Body of pancreas (tissue), 4 donors: ENCODE measurements around the gene CRLF1.

Experiments
- CTCF ChIP-seq, 7 experiments: fragments of 450-650 bp in 4 of 7; fragments of 200-600 bp in 3 of 7; sonication (generic) in 3 of 7; IDR thresholded peaks; one replicate each; pipeline ENCODE4 v1.5.1; 2016 to 2019; ENCODE audit warnings: antibody characterized with exemption in 7 of 7
- POLR2A ChIP-seq, 3 donors: fragments of 450-650 bp; IDR thresholded peaks; one replicate each; pipeline ENCODE4 v1.6.1; 2016; ENCODE audit warnings: antibody characterized with exemption in 3 of 3, mild to moderate bottlenecking in 2 of 3

GRCh38 chr19:18601875-18602274 is 4.7 kb downstream of the CRLF1 start:
- TF ChIP-seq CTCF (IDR thresholded peaks at IDR 0.05) (no peak), POLR2A (IDR thresholded peaks at IDR 0.05) (no peak)
